ENCODE measurements around the gene HAUS7. TPM values are rescaled to one million over a fixed set of nuclear protein-coding genes. Genes with fewer than 3 reads are reported as not detected.

The HAUS7 gene
- total and polyA plus RNA-seq, 2 experiments from 2014 or later, result 59.8 to 77.9 TPM

- TF ChIP-seq CTCF (conservative IDR thresholded peaks at IDR 0.05; ENCODE audit: low read depth in 2 of 2), result peak; percentile 50 to 88
Measured at GRCh38 chrX:153470411-153471363, at the start of gene HAUS7 (continued).

DNA sequence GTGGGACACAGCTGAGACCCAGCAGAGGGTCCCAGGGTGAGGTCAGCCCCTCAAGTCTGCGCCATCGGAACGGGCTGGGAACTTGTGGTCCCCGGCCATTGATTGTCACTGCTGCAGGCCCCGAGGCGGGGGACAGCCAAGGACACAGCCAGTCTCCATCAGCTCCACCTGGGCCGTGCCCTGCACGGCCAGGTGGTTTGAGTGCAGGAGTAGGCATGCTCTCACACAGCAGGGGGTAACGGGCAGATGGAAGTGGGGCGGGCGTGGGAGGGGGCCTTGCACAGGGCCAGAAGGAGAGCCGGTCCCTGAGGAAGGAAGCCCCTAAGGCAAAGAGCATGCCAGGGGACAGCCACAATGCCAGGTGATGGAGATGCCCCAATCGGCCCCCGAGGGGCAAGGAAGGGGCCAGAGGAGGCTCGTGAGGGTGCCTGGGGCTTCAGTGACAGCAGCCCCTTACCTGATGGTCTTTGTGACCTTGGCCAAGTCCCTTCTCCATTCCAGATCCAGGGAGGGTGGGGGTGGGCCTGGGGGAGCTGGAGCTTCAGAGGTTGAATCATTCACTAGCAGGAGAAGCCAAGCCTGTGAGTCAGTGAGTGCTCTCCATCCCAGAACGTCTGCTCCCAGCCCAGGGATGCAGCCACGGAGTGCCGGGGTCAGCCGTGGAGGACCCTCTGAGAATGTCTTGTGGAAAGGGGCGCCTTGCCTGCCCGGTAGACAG lies 49.4 kb upstream of the HAUS7 start:
- Histone ChIP-seq H3K4me3 (no peak overlapping the region), H3K27ac (ENCODE audit: low read depth) (no peak overlapping the region), H3K9me2 (ENCODE audit: insufficient read depth) (no peaks in the 10 kb centered on the region), H4K20me1 (replicated peaks; ENCODE audit: insufficient read depth) (no peaks in the 10 kb centered on the region), H3K27me3 (ENCODE audit: insufficient read depth) (peaks cover 30% of the 10 kb centered on the region), H3K36me3 (ENCODE audit: insufficient read depth) (no peaks in the 10 kb centered on the region), H3K4me1 (ENCODE audit: insufficient read depth) (no peaks in the 10 kb centered on the region), H2AFZ (no peak overlapping the region), H3K4me2 (no peak overlapping the region), H3K79me2 (replicated peaks; ENCODE audit: insufficient read depth) (no peaks in the 10 kb centered on the region), H3F3A (replicated peaks; ENCODE audit: low read depth) (no peaks in the 10 kb centered on the region)
- ATAC-seq, result no peak
- Mint-ChIP-seq H3K27ac (no peak overlapping the region), H3K4me1 (peaks cover 3% of the 10 kb centered on the region; the same call in 2 of the 3 replicates), H3K9me3 (no peaks in the 10 kb centered on the region), H3K27me3 (ENCODE audit: insufficient read depth, low read depth, poor library complexity) (peaks cover 34% of the 10 kb centered on the region), H3K4me3 (no peak overlapping the region), H3K36me3 (ENCODE audit: low read depth) (no peaks in the 10 kb centered on the region; the same call in 2 of the 3 replicates)
- DNase-seq (ENCODE audit: low spot score), result no peak
- TF ChIP-seq ZNF331 (CRISPR knock-in tag; IDR thresholded peaks at IDR 0.05; ENCODE audit: low read depth) (no peak), STAT1 (IDR thresholded peaks at IDR 0.05; ENCODE audit: unreplicated experiment) (no peak), JUNB (IDR thresholded peaks at IDR 0.05; ENCODE audit: unreplicated experiment) (no peak), CTCF (conservative IDR thresholded peaks at IDR 0.05; ENCODE audit: low read depth in 2 of 2) (no peak), REST (IDR thresholded peaks at IDR 0.05; ENCODE audit: unreplicated experiment) (no peak), POLR2AphosphoS5 (IDR thresholded peaks at IDR 0.05; ENCODE audit: low read depth) (no peak), ZNF114 (CRISPR knock-in tag; IDR thresholded peaks at IDR 0.05) (no peak)
- TF ChIP-seq, protein P1, sequence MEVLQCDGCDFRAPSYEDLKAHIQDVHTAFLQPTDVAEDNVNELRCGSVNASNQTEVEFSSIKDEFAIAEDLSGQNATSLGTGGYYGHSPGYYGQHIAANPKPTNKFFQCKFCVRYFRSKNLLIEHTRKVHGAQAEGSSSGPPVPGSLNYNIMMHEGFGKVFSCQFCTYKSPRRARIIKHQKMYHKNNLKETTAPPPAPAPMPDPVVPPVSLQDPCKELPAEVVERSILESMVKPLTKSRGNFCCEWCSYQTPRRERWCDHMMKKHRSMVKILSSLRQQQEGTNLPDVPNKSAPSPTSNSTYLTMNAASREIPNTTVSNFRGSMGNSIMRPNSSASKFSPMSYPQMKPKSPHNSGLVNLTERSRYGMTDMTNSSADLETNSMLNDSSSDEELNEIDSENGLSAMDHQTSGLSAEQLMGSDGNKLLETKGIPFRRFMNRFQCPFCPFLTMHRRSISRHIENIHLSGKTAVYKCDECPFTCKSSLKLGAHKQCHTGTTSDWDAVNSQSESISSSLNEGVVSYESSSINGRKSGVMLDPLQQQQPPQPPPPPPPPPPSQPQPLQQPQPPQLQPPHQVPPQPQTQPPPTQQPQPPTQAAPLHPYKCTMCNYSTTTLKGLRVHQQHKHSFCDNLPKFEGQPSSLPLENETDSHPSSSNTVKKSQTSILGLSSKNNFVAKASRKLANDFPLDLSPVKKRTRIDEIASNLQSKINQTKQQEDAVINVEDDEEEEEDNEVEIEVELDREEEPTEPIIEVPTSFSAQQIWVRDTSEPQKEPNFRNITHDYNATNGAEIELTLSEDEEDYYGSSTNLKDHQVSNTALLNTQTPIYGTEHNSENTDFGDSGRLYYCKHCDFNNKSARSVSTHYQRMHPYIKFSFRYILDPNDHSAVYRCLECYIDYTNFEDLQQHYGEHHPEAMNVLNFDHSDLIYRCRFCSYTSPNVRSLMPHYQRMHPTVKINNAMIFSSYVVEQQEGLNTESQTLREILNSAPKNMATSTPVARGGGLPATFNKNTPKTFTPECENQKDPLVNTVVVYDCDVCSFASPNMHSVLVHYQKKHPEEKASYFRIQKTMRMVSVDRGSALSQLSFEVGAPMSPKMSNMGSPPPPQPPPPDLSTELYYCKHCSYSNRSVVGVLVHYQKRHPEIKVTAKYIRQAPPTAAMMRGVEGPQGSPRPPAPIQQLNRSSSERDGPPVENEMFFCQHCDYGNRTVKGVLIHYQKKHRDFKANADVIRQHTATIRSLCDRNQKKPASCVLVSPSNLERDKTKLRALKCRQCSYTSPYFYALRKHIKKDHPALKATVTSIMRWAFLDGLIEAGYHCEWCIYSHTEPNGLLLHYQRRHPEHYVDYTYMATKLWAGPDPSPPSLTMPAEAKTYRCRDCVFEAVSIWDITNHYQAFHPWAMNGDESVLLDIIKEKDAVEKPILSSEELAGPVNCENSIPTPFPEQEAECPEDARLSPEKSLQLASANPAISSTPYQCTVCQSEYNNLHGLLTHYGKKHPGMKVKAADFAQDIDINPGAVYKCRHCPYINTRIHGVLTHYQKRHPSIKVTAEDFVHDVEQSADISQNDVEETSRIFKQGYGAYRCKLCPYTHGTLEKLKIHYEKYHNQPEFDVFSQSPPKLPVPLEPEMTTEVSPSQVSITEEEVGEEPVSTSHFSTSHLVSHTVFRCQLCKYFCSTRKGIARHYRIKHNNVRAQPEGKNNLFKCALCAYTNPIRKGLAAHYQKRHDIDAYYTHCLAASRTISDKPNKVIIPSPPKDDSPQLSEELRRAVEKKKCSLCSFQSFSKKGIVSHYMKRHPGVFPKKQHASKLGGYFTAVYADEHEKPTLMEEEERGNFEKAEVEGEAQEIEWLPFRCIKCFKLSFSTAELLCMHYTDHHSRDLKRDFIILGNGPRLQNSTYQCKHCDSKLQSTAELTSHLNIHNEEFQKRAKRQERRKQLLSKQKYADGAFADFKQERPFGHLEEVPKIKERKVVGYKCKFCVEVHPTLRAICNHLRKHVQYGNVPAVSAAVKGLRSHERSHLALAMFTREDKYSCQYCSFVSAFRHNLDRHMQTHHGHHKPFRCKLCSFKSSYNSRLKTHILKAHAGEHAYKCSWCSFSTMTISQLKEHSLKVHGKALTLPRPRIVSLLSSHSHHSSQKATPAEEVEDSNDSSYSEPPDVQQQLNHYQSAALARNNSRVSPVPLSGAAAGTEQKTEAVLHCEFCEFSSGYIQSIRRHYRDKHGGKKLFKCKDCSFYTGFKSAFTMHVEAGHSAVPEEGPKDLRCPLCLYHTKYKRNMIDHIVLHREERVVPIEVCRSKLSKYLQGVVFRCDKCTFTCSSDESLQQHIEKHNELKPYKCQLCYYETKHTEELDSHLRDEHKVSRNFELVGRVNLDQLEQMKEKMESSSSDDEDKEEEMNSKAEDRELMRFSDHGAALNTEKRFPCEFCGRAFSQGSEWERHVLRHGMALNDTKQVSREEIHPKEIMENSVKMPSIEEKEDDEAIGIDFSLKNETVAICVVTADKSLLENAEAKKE (CRISPR knock-in tag; IDR thresholded peaks at IDR 0.05), result no peak

All from GM23338 (cell line).